Esophagus squamous epithelium (tissue), 5 donors: ENCODE measurements around the gene PLA2G2C. TPM values are rescaled to one million over a fixed set of nuclear protein-coding genes. Genes with fewer than 3 reads are reported as not detected.

Experiments used
- DNase-seq: peaks from one replicate; lab custom pipeline; 2025; lab: John Stamatoyannopoulos, UW
- H3K27ac ChIP-seq, 4 donors: fragments of 200-600 bp; sonication (generic); one replicate each; pipeline ENCODE4 v1.5.1; 2016 to 2019; ENCODE audit warnings: mild to moderate bottlenecking in 1 of 4
- H3K27me3 ChIP-seq, 4 donors: fragments of 200-600 bp; sonication (generic); 1 replicate in 3 of 4; 2 replicates in 1 of 4; pipeline versions ENCODE4 v1.5.1 to v1.6.0; 2017 to 2021; ENCODE audit warnings: antibody characterized with exemption in 1 of 4
- H3K36me3 ChIP-seq, 3 donors: fragments of 200-600 bp; sonication (generic); one replicate each; pipeline ENCODE4 v1.5.1; 2016 to 2019
- H3K4me1 ChIP-seq, 3 donors: fragments of 200-600 bp; sonication (generic); one replicate each; pipeline ENCODE4 v1.5.1; 2017 to 2019
- H3K4me3 ChIP-seq, 4 donors: fragments of 200-600 bp; sonication (generic); 1 replicate in 3 of 4; 2 replicates in 1 of 4; pipeline ENCODE4 v1.5.1; 2016 to 2019; ENCODE audit warnings: mild to moderate bottlenecking in 2 of 4, moderate library complexity in 1 of 4
- H3K9me3 ChIP-seq, 3 donors: fragments of 200-600 bp; sonication (generic); one replicate each; pipeline ENCODE4 v1.5.1; 2016 to 2019
- CTCF ChIP-seq, 6 experiments: fragments of 450-650 bp in 4 of 6; fragments of 200-600 bp in 2 of 6; sonication (generic) in 2 of 6; IDR thresholded peaks; one replicate each; pipeline ENCODE4 v1.5.1; 2016 to 2019; ENCODE audit warnings: antibody characterized with exemption in 6 of 6, mild to moderate bottlenecking in 4 of 6, moderate library complexity in 4 of 6
- POLR2A ChIP-seq, 4 donors: fragments of 450-650 bp; IDR thresholded peaks; one replicate each; pipeline ENCODE4 v1.6.1; 2017; ENCODE audit warnings: antibody characterized with exemption in 4 of 4, mild to moderate bottlenecking in 4 of 4, moderate library complexity in 3 of 4
- WGBS, 2 donors: methylation state at CpG; one replicate each; pipeline ENCODE4 v1.1.5; 2018; 5-methylcytosine and 5-hydroxymethylcytosine counted together
- intact Hi-C: fragments of 100-400 bp; cut with DNase I; formaldehyde crosslinking; loops from one replicate; pipeline ENCODE4 v1.15.0; 2022
- total RNA-seq, 4 donors: library from RNA; depleted of rRNA; stranded (reverse); fragments of >200 nt; gene quantifications; one replicate each; pipeline ENCODE4 v1.1.0, GENCODE V29; 2016
- donor health status: DM: yes; HTN: yes; CAD: no.

PLA2G2C gene
- total RNA-seq, 4 donors from 2014 or later = 0.04 to 0.19 TPM; not detected in 2

- H3K9me3 ChIP-seq = no peaks in the 10 kb centered on the region
- intact Hi-C loops = no loop called here
- 65 to 67% methylated on average over 14 to 17 of the region's 17 CpGs for WGBS, 2 donors
- H3K27ac ChIP-seq = peak overlapping the region; percentile 55 to 87 (median 80)
- peak overlapping the region; percentile 23 to 61 (median 49) for H3K4me3 ChIP-seq
- TF ChIP-seq CTCF (IDR thresholded peaks at IDR 0.05) (no peak), POLR2A (IDR thresholded peaks at IDR 0.05) (no peak)
- peaks cover 5 to 39% (median 18%) of the 10 kb centered on the region in 3 donors for H3K4me1 ChIP-seq
- peaks cover 0 to 77% (median 0%) of the 10 kb centered on the region in 4 donors for H3K27me3 ChIP-seq
- no peaks in the 10 kb centered on the region for H3K36me3 ChIP-seq
- no peak for DNase-seq
These were observed 1.1 kb downstream of the PLA2G2C start for GRCh38 chr1:20184997-20185833.

GRCh38 chr1:20184481-20184900 lies 1.8 kb downstream of the PLA2G2C start:
- peaks cover 5 to 39% (median 18%) of the 10 kb centered on the region in 3 donors for H3K4me1 ChIP-seq
- H3K36me3 ChIP-seq = no peaks in the 10 kb centered on the region
- TF ChIP-seq CTCF (IDR thresholded peaks at IDR 0.05) (no peak), POLR2A (IDR thresholded peaks at IDR 0.05) (no peak)
- intact Hi-C loops = no loop called here
- no peak for DNase-seq
- 63 to 71% methylated on average over 5 to 6 of the region's 6 CpGs for WGBS, 2 donors
- H3K9me3 ChIP-seq = no peaks in the 10 kb centered on the region
- peaks cover 0 to 70% (median 0%) of the 10 kb centered on the region in 4 donors for H3K27me3 ChIP-seq
- peak overlapping the region in 2 of 4 donors; percentile 79 to 87 for H3K27ac ChIP-seq
- H3K4me3 ChIP-seq = no peak overlapping the region

- Histone ChIP-seq H3K9me3 (no peaks in the 10 kb centered on the region), H3K27ac (no peak overlapping the region), H3K36me3 (no peaks in the 10 kb centered on the region), H3K4me1 (peaks cover 5 to 39% (median 18%) of the 10 kb centered on the region in 3 donors), H3K4me3 (no peak overlapping the region), H3K27me3 (peaks cover 0 to 62% (median 0%) of the 10 kb centered on the region in 4 donors)
- 77 to 83% methylated on average over 12 to 13 of the region's 13 CpGs for WGBS, 2 donors
- TF ChIP-seq CTCF (IDR thresholded peaks at IDR 0.05) (no peak), POLR2A (IDR thresholded peaks at IDR 0.05) (no peak)
- intact Hi-C loops = no loop called here
- DNase-seq = no peak
These were observed 2.6 kb downstream of the PLA2G2C start for GRCh38 chr1:20183616-20184271.

- H3K4me1 ChIP-seq = peaks cover 5 to 36% (median 18%) of the 10 kb centered on the region in 3 donors
- no peak overlapping the region for H3K27ac ChIP-seq
- no peaks in the 10 kb centered on the region for H3K9me3 ChIP-seq
- no peak overlapping the region for H3K4me3 ChIP-seq
- TF ChIP-seq CTCF (IDR thresholded peaks at IDR 0.05) = no peak
- TF ChIP-seq POLR2A (IDR thresholded peaks at IDR 0.05) = no peak
- WGBS, 2 donors = 66 to 72% methylated on average over 6 of the region's 10 CpGs
- H3K36me3 ChIP-seq = no peaks in the 10 kb centered on the region
- intact Hi-C loops = no loop called here
- DNase-seq = no peak
- H3K27me3 ChIP-seq = peaks cover 0 to 55% (median 0%) of the 10 kb centered on the region in 4 donors
These were observed 3.3 kb downstream of the PLA2G2C start for GRCh38 chr1:20183035-20183434.

GRCh38 chr1:20182415-20182814 lies 3.9 kb downstream of the PLA2G2C start:
- Histone ChIP-seq H3K27ac (no peak overlapping the region), H3K4me3 (no peak overlapping the region), H3K4me1 (peaks cover 5 to 31% (median 15%) of the 10 kb centered on the region in 3 donors), H3K36me3 (no peaks in the 10 kb centered on the region), H3K27me3 (peaks cover 0 to 50% (median 0%) of the 10 kb centered on the region in 4 donors), H3K9me3 (no peaks in the 10 kb centered on the region)
- DNase-seq = no peak
- intact Hi-C loops = no loop called here
- TF ChIP-seq POLR2A (IDR thresholded peaks at IDR 0.05) (no peak), CTCF (IDR thresholded peaks at IDR 0.05) (no peak)
